ENCODE measurements around the gene HHAT. TPM values are rescaled to one million over a fixed set of nuclear protein-coding genes. Genes with fewer than 3 reads are reported as not detected.

HHAT gene
- total RNA-seq, 1 donor, result 15.1 TPM

GRCh38 chr1:210476730-210477129, 148.0 kb downstream of the HHAT start:
- DNase-seq (ENCODE audit: low read depth in 2 of 3, low spot score in 2 of 3), result no peak

- no peak for DNase-seq (ENCODE audit: low read depth in 2 of 3, low spot score in 2 of 3)
These were observed 148.7 kb downstream of the HHAT start for GRCh38 chr1:210477328-210477924.

GRCh38 chr1:210478820-210479219, 150.1 kb downstream of the HHAT start:
- DNase-seq (ENCODE audit: low read depth in 2 of 3, low spot score in 2 of 3), result no peak

- DNase-seq (ENCODE audit: low read depth in 2 of 3, low spot score in 2 of 3), result no peak
These were observed 153.8 kb downstream of the HHAT start for GRCh38 chr1:210482491-210482890.

- no peak for DNase-seq (ENCODE audit: low read depth in 2 of 3, low spot score in 2 of 3)
These were observed 154.4 kb downstream of the HHAT start for GRCh38 chr1:210482945-210483617.

GRCh38 chr1:210483821-210484220, 155.1 kb downstream of the HHAT start:
- no peak for DNase-seq (ENCODE audit: low read depth in 2 of 3, low spot score in 2 of 3)

GRCh38 chr1:210487021-210487420, 158.3 kb downstream of the HHAT start:
- DNase-seq (ENCODE audit: low read depth in 2 of 3, low spot score in 2 of 3), result no peak

- no peak for DNase-seq (ENCODE audit: low read depth in 2 of 3, low spot score in 2 of 3)
These were observed 160.8 kb downstream of the HHAT start for GRCh38 chr1:210489491-210489890.

- no peak for DNase-seq (ENCODE audit: low read depth in 2 of 3, low spot score in 2 of 3)
These were observed 162.1 kb downstream of the HHAT start for GRCh38 chr1:210490781-210491180.

GRCh38 chr1:210496063-210496462, 167.4 kb downstream of the HHAT start:
- DNase-seq (ENCODE audit: low read depth in 2 of 3, low spot score in 2 of 3), result no peak

- DNase-seq (ENCODE audit: low read depth in 2 of 3, low spot score in 2 of 3), result no peak
These were observed 171.3 kb downstream of the HHAT start for GRCh38 chr1:210499956-210500355.

- no peak for DNase-seq (ENCODE audit: low read depth in 2 of 3, low spot score in 2 of 3)
These were observed 172.1 kb downstream of the HHAT start for GRCh38 chr1:210500831-210501230.

- DNase-seq (ENCODE audit: low read depth in 2 of 3, low spot score in 2 of 3), result no peak
These were observed 175.6 kb downstream of the HHAT start for GRCh38 chr1:210504286-210504685.

GRCh38 chr1:210505601-210506496, 177.1 kb downstream of the HHAT start:
- no peak for DNase-seq (ENCODE audit: low read depth in 2 of 3, low spot score in 2 of 3)

GRCh38 chr1:210506689-210507088, 178.0 kb downstream of the HHAT start:
- no peak for DNase-seq (ENCODE audit: low read depth in 2 of 3, low spot score in 2 of 3)

GRCh38 chr1:210516092-210516656, 187.5 kb downstream of the HHAT start:
- DNase-seq (ENCODE audit: low read depth in 2 of 3, low spot score in 2 of 3), result no peak

- peak in 2 of 3 donors; percentile 12 to 21 for DNase-seq (ENCODE audit: low read depth in 2 of 3, low spot score in 2 of 3)
These were observed 188.2 kb downstream of the HHAT start for GRCh38 chr1:210516697-210517459.

GRCh38 chr1:210523830-210524229, 195.1 kb downstream of the HHAT start:
- no peak for DNase-seq (ENCODE audit: low read depth in 2 of 3, low spot score in 2 of 3)

GRCh38 chr1:210525716-210526454, 197.2 kb downstream of the HHAT start:
- no peak for DNase-seq (ENCODE audit: low read depth in 2 of 3, low spot score in 2 of 3)

- no peak for DNase-seq (ENCODE audit: low read depth in 2 of 3, low spot score in 2 of 3)
These were observed 198.4 kb downstream of the HHAT start for GRCh38 chr1:210527091-210527490.
